NCI-H524 treated with DMSO at 0.1 percent for 48 hours (cell line): ENCODE measurements around the gene HSPBP1.
A peak's percentile ranks its signal among the peaks of the same experiment; 100 is the strongest.
"Not testable (repeated sequence)": the region's sequence is repeated elsewhere in the genome, so short reads cannot be mapped to it uniquely, and the experiment has no call there.

ENCODE experiments used
- DNase-seq: peaks from one replicate; lab custom pipeline; 2025; lab: John Stamatoyannopoulos, UW

HSPBP1 gene, protein sequence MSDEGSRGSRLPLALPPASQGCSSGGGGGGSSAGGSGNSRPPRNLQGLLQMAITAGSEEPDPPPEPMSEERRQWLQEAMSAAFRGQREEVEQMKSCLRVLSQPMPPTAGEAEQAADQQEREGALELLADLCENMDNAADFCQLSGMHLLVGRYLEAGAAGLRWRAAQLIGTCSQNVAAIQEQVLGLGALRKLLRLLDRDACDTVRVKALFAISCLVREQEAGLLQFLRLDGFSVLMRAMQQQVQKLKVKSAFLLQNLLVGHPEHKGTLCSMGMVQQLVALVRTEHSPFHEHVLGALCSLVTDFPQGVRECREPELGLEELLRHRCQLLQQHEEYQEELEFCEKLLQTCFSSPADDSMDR

DNA sequence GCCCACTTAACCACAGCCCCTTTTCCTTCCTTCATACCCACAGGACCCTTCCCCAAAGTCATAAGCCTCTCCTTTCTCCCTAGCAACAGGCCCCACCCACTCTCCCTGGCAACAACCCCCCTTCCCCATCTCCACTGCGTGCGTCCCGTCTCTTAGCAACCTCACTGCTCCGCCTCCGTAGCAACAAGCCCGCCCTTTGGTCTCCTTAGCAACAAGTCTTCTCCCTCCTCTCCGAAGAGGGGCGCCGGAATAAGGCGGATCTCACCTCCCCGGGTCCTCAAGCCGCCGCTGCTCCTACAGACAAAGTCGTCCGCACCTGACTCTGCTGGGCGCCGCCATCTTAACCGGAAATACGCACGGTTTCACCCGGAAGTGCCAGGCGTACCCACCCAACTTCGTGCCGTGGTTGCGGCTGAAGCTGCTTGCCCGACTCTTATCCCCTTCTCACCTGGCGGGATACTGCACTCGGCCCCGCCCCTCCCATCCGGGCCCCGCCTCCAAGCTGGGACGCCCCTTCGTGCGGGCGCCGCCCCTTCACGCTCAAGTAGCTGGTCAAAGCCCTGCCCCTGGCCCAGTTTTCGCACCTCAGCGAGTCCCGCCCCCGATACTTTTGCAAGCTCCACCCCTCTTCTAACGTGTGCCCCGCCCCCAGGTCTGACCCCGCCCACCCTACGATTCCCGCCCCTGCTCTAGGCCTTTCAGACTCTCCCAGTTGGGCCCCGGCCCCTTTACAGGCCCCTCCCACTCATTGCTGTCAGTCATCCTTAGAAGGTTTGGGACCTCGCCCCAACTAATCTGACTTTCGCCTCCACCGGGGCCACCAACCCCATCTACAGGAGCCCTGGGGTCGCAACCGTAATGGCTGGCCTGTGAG, at the start of gene HSPBP1:
HSPBP1 (minus strand) TSS at position 341 of the 874 bp plus-strand sequence. CDS start 502 bp downstream, outside the sequence.
- DNase-seq: peak; percentile 96

DNA sequence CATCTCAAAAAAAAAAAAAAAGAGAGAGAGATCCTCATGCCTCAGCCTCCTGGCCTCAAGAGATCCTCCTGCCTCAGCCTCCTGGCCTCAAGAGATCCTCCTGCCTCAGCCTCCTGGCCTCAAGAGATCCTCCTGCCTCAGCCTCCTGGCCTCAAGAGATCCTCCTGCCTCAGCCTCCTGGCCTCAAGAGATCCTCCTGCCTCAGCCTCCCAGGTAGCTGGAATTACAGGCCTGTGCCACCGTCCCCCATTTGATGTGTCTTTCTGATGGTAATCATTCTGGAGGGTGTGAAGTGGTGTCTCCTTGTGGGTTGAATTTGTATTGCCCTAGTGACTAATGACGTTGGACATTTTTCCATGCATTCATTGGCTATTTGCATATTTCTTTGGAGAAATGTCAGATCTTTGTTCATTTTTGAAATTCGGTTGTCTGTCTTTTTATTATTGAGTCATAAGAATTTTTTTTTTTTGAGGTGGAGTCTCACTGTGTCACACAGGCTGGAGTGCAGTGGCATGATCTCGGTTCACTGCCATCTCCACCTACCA, 48.9 kb upstream of the HSPBP1 start:
- DNase-seq: not testable (repeated sequence)

DNA sequence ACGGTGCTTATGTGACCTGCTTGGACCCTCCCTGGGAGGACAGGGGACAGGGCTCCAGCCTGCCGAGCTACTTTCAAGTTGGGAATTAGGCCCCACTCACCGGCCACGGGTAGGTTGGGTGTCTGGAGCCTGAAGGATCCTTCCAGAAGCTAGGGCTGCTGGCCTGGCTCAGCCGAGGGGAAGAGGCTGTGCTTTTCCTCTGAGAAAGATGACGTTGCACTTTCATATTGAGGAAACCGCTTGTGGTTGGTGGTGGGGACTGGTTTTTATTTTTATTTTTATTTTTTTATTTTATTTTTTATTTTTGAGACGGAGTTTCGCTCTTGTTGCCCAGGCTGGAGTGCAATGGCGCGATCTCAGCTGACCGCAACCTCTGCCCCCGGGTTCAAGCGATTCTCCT, 45.3 kb upstream of the HSPBP1 start, which contains the start of gene TMEM150B:
TMEM150B (minus strand) TSS at position 170 of the 400 bp plus-strand sequence. CDS start 4,305 bp downstream, outside the sequence.
- DNase-seq: no peak

DNA sequence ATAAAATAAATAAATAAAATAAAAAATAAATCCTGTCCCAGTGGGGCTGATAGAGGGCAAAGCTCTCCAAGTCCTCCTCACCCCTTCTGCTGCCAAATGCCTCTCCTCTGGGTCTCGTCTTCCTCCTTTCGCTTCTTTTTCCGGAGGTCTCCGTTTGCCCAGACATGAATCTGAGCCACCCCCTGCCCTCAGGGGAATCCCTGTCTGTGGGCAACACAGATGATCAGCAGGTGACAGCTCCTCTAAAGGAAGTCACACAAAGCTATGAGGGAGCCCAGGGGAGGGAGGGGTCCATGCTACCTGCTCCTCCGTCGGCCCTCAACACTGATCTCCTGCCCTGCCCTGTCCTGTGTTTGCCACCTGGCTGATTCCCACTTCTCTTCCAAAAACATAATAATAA, 44.8 kb upstream of the HSPBP1 start:
- no peak for DNase-seq

DNA sequence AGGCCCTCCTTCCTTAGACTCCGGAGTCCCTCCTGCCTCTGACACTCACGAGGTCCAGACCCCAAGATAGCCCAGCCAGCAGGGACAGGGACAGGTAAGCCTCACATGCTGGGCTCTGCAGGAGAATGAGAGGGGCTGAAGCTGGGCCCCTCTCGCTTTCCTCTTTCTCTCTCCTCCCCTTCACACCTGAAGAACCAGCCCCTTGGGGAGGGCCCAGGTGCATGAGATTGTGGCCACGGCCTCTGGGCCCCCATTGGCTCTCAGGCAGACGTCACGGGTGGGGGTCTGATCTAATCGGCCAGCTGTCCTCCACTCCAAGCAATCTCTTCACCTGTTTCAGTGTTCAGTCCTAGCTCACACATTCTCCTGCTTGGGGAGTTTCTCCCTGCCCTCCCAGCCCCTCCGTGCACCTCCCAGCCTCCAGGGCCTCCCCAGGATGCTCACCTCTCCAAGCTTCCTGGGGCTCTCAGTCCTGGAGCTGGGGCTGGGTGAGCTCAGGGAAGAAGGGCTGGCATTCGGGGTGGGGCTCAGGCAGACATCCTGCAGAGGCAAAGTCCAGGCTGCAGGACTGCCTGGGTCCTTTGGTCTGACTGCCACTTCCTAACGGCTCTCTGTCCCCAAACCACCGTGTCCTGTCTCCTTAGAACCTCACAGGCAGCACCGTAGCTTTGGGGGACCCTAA, 42.4 kb upstream of the HSPBP1 start:
- no peak for DNase-seq

DNA sequence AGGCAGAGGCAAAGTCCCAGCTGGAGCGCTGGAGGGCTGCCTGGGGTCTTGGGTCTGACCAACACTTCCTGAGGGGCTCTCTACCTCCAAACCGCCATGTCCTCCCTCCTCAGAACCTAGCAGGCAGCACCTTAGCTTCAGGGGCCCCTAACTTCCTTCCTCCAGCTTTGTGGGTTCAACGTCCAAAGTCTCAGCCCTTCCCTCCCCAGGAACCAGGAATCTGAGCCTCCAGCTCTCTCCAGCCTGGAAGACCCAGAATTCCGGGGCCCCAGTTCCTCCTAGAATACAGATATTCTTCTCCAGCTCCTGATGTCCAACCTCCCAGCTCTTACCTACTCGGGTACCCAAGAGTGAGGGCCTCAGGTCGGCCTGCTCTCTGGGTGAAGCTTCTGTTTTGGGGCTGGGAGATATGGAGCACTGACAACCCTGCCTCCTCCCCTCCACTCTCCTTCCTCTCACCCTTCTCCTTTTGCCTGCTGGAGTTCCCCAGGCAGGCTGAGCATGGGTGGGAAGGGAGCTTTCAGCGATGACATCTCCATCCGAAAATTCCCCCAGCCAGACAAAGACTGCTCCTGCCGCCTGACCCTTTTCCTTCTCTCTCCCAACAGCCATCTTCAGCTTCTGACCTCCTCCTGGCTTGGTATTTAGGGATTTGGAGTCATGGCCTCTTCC, 41.7 kb upstream of the HSPBP1 start:
- no peak for DNase-seq

DNA sequence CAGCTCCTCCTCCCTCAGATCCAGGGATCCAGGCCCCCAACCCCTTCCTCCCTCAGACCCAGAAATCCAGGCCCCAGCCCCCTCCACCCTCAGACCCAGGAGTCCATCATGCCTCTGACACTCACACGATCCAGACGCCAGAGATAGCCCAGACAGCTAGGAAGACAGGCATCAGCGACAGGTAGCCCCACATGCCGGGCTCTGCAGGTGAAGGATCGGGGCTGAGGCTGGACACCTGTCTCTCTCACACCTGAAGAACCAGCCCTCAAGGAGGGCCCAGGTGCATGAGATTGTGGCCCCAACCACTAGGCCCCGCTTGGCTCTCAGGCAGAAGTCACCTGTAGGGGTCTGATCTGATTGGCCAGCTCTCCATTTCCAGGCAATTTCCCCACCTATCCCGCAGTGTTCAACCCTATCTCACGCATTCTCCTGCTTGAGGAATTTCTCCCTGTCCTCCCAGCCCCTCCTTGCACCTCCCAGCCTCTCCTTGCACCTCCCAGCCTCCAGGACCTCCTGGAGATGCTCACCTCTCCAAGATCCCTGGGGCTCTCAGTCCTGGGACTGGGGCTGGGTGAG, 41.0 kb upstream of the HSPBP1 start:
- DNase-seq: no peak

DNA sequence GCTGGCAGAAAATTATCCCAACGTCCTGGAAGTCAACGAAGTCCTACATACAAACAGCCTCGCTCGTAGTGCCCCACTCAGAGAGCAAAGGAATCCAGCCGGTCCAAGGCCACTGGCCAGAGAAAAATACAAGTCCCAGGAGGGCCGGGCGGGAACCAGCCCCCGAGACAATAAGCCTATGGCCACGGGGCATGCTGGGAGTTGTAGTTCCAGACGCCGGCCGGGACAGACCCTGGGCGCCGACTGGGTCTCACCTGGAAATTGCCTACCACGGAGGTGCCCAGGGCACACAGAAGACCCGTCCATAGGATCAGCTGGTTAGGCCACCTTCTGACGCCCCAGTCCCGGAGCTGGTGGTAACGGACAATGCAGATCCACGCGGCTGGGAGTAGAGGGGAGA, 39.9 kb upstream of the HSPBP1 start:
- DNase-seq: no peak

DNA sequence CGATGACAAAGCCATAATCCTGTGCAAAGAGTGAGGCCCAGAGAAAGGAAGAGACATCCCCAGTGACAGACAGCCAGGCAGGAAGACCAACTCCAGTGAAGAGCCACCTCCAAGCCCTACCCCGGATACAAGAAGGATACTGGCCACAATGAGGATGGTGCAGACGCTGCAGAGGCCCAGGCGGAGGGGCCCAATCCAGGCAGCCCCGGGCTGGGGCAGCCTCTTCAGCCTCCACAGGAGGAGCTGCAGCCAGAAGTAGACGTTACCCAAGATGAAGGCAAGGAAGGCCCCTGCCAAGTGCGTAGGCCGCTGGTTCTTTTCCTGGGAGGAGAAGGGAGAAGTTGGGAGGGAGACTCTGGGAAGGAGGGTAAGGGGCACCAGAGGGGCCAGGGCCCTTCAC, 36.7 kb upstream of the HSPBP1 start:
- no peak for DNase-seq

DNA sequence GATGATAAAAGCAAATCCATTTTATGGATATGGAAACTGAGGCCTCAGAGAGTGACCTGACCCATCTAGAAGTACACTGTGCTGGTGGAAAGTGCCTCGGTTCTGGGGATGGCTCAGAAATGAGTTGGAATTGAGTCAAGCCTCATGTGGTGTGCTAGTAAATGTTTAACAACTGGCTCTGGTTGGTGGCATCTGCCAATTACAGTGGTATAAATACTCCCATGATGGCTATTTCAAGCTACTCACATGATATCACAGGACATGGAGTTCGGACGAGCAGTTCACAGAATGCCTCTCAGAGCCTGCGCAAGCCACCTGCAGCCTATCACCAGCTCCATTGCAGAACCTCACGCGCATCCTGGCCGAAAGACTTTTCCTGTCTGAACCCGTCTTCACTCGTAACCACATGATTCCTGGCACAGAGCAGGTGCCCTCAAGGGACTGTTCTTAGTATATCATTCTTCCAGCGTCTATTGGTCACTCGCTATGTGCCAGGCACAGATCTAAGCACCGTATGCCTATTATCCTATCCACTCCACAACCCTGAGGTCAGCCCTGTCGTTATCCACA, 36.1 kb upstream of the HSPBP1 start:
- no peak for DNase-seq

DNA sequence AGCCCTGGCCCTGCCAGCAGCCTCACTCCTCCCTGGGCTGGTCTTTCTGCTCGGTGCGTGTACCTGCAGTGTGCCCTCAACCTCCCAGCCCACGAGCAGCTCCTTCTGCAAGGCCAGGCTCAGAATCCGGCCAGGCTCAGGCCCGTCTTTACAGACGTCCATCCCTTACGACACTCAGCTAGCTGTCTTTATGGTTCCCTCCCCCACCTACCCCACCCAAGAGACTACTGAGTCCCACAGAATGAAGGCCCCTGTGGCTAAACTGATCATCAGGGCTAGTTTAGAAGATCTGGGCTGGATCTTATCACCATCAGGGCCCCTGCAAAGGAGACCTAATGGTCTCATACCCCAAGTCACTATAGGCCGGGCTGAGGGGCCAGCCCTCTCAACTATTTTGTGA, 34.5 kb upstream of the HSPBP1 start:
- no peak for DNase-seq

DNA sequence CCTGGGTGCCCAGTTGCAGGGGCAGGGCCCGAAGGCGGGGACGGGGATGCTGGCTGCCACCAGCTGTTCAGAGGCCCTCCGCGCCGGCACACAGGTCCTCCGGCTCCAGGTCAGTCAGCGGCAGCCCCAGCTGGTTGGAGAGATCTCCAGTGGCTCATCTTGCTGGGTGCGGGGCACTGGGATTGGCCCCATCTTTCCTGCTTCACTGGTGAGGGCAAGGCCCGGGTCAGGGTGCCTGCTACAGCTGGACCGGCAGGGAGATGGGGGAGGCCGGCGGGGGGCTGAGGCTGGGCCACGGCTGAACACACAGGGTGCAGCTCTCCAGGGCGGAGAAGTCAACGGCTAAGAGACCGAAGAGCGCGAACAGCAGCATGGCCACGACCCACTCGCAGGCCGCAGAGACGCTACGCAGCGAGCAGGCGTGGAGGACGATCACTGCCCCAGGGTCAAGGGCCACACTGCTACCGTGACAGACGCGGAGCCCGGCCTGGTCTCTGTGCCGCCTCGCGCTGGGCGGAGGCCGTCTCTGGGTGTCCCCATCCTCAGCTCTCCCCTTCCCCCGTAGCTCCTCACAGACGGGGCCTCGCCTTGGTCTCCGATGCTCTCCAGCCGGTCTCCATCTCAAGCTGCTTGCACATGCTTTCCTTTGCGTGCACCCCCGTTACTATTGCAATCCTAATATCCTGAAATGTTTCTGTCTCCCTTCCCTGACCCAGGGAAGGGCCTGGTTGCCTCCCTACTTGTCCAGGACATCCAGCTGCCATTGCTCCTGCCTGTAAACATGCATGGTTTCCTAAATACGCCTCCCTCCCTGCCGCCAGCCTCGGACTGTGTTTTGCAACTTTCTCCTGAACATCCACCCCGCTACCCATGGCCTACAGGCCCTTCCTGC, 33.0 kb upstream of the HSPBP1 start:
- no peak for DNase-seq

DNA sequence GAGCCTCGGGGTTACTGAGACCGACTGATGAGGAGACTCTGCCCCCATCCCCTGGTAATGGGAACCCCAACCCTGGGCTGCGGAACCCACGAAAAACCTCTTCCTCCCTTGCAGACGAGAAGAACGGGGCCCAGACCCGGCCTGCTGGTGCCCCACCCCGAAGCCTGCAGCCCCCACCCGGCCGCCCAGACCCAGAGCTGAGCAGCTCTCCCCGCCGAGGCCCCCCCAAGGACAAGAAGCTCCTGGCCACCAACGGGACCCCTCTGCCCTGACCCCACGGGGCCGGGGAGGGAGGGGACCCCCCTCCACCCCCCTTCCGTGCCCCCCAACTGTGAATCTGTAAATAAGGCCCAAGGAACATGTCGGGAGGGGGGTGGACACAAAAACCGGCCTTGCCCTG, 31.9 kb upstream of the HSPBP1 start:
- no peak for DNase-seq

DNA sequence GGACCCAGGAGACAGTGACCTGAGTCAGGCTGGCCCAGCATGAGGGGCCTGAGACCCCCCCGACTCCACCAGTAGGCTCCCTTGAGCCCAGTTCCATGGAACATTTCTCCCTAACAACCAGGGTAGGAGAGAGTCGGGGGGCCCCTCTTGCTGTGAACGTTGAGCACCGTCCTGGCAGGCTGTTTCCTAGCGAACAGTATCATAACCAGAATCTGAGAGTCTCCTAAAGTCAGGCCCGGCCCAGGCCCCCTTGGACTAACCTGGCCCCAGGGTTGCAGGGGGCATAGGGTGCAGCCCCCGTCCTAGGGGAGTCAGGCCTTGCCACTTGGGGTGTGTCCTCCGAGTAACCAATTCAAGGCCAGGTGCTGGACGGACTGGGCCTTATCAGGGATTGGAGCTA, 31.5 kb upstream of the HSPBP1 start:
- no peak for DNase-seq

DNA sequence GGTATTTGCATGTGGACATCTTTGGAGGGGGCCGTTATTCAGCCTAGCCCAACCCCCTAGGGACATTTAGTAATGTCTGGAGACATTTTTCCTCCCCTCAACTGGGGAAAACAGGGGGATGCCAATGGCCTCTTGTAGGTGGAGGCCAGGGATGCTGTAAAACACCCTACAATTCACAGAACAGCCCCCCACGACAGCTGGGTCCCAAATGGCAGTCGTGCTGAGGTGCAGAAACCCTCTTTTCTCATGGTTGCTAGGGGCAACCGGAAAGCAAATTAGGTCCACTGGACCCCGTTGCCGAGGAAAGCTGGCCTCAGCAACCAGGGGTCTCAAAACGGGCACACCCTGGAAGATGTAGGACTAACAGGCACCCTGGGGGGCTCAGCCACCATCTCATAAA, 30.6 kb upstream of the HSPBP1 start:
- no peak for DNase-seq

DNA sequence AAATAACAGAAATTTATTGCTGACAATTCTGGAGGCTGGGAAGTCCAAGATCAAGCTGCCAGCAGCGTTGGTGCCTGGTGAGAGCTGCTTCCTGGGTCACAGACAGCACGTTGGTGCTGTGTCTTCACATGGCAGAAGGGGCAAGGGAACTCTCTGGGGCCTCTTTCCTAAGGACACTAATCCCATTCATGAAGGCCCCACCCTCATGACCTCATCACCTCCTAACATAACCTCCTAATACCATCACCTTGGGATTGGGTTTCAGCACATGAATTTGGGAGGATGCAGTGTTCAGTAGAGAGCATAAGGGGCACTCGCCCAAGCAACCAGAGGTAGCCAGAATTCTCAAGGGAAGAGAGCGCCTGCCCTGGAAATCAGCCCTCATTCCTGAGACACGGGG, 29.5 kb upstream of the HSPBP1 start:
- no peak for DNase-seq

DNA sequence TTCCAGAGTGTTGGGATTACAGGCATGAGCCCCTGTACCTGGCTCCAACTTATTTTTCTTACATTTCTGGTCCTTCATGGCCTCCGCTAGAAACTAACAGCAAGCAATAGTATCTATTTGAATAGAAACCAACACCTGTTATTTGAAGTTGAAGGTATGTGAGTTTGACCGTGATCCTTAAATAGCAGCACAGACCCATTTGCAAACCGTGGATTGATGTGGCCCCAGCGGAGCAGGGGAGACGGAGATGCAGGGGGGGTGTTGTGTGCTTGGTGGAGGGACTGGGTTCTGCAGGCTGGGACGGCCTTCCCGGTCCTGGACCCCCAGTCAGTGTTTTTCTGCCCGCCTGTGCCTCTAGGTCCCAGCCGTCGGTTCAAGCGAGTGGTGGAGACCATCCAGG, 28.4 kb upstream of the HSPBP1 start:
- no peak for DNase-seq

DNA sequence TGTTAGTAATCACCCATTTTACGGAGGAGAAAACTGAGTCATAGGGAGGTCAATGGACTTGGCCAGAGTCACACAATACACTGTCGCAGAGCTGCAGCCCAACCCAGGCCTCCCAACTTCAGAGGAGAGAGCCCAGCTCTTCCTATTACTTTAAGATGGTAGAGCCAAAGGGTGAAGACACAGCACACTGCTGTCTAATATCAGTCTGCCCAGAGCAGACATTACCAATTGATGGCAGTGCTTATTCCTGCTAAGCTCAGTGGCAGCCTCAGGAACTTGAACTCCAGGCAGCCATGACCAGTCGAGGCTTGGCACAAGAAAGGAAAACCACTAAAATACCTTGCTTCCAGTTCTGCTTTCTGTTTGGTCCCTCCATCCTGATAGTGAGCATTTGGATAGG, 26.8 kb upstream of the HSPBP1 start:
- no peak for DNase-seq

DNA sequence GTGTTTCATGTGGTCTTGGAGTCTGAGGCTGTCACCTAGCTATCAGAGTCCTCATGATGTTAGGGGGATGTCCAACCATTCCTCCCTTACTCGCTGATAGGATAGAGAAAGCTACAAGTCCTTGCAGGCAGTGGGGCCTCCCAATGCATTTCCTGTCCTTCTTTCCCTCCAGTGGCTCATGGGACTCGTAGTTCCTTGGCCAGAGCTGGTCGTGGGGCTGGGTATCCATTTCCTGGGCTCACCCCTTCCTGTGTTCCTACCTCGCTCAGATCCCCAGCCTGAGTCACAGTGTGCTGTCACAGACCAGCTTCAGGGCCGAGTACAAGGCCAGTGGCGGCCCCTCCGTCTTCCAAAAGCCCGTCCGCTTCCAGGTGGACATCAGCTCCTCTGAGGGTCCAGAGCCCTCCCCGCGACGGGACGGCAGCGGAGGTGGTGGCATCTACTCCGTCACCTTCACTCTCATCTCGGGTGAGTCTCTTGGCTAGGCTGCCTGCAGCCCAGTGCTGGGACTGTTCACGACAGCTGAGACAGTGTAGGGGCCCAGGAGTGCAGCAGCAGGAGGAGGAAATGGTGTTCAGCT, 26.2 kb upstream of the HSPBP1 start:
- DNase-seq: no peak

DNA sequence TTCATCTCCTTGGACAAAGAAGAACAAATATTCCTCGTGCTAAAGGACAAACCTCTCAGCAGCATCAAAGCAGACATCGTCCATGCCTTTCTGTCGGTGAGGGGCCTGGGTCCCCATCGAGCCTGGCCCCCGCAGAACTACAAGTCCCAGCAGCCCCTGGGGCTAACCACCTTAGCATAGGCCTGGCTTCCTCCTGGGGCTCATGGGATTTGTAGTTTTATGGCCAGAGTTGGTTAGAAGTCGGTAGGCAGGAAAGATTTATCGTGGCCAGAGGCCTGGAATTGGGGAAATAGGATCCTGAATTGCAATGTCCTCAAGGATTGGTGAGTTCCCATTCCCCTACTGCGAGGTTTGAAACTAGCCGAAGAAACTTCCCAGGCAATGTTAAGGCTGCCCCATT, 25.6 kb upstream of the HSPBP1 start:
- no peak for DNase-seq
